Measurements from ENCODE around the gene ERCC1. TPM values are rescaled to one million over a fixed set of nuclear protein-coding genes. Genes with fewer than 3 reads are reported as not detected.

The ERCC1 gene
- 100 to 1,000 TPM; 105 to 140 TPM for total RNA-seq
- long read RNA-seq, transcript ERCC1-202 (10 exons, 3,828 nt): major isoform, 20 of 80 reads
- long read RNA-seq, transcript ERCC1-208 (10 exons, 1,453 nt): minor isoform, 11 of 80 reads
- long read RNA-seq, partial matches to known transcripts: 22 of 80 reads
- long read RNA-seq, other reads (novel, unspliced or antisense): 21 of 80 reads

DNA sequence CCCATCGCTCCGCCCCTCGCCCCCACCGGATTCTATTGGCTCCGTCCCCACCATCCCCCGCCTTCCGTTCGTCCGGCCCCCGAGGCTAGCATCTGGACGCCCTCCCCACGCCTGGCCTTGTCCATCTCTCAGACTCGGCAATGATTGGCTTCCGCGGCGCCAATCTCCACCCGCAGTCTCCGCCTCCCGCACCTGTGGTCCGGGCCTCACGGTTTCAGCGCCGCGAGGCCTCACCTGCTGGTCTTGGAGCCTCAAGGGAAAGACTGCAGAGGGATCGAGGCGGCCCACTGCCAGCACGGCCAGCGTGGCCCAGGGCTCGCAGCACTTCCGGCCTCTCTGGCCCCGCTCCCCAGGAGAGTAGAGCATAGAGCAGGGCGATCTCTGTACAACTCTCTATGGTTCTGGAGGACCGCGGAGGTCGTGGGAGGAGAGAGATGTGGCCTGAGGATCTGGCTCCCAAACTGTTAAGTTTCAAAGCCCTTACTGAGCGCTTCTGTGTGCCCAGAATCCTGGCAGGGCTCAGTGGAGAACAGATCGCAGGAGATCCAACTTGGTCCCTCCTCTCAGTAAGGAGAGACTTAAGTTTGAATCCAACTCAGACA, at the start of gene ERCC1:
Gene ERCC1, minus strand, starts transcription at position 329 of the 602 bp plus-strand sequence. CDS start 543 bp downstream, outside the sequence.
- intact Hi-C loops (cut with DNase I): no loop called here
- peak; percentile 85 to 87 for ATAC-seq
- DNase-seq: peak; percentile 97

DNA sequence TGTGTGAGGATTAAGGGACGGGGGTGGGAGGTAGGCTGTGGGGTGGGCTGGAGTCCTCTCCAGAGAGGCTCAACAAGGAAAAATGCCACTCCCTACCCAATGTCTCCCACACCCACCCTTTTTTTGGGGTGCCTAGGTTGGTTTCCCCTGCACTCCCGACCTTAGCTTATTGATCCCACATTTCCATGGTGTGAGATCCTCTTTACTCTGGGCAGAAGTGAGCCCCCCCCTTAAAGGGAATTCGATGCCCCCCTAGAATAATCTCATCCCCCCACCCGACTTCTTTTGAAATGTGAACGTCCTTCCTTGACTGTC, 49.6 kb upstream of the ERCC1 start:
- ATAC-seq (no peak), DNase-seq (no peak)
- intact Hi-C loops (cut with DNase I): loop anchor here in 1 of 2 donors (2.0 kb wide), 1 partner anchor 33 kb away; no protein-coding TSS in a partner anchor

DNA sequence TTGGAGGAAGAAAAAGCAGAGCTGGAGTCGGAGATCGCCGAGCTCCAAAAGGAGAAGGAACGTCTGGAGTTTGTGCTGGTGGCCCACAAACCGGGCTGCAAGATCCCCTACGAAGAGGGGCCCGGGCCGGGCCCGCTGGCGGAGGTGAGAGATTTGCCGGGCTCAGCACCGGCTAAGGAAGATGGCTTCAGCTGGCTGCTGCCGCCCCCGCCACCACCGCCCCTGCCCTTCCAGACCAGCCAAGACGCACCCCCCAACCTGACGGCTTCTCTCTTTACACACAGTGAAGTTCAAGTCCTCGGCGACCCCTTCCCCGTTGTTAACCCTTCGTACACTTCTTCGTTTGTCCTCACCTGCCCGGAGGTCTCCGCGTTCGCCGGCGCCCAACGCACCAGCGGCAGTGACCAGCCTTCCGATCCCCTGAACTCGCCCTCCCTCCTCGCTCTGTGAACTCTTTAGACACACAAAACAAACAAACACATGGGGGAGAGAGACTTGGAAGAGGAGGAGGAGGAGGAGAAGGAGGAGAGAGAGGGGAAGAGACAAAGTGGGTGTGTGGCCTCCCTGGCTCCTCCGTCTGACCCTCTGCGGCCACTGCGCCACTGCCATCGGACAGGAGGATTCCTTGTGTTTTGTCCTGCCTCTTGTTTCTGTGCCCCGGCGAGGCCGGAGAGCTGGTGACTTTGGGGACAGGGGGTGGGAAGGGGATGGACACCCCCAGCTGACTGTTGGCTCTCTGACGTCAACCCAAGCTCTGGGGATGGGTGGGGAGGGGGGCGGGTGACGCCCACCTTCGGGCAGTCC, 49.0 kb upstream of the ERCC1 start:
- no peak for ATAC-seq
- intact Hi-C loops (cut with DNase I): loop anchor here in 1 of 2 donors (2.0 kb wide), 1 partner anchor 32 kb away; no protein-coding TSS in a partner anchor
- no peak for DNase-seq

DNA sequence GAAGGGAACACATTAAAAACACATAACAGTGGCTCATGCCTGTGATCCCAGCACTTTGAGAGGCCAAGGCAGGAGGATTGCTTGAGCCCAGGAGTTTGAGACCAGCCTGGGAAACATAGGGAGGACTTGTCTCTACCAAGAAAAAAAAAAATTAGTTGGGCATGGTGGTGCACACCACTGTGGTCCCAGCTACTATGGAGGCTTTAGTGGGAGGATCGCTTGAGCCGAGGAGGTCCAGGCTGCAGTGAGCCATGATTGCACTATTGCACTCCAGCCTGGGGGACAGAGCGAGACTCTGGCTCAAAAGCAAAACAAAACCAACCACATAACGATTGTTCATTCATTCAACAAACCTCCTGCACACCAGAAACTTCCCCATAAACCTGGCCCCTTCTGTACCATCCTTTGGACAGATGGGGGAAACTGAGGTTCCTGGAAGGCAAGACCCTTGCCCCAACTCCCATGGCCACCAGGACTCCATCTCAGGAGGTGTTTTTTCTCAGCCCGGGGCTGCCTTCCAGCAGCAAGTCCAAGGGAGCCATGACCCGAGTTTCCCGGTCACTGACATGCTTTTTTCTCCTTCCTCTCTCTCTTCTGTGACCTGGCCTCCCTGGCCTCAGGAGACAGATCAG, 48.3 kb upstream of the ERCC1 start:
- ATAC-seq (no peak), DNase-seq (no peak)
- intact Hi-C loops (cut with DNase I): loop anchor here in 1 of 2 donors (2.0 kb wide), 1 partner anchor 31 kb away; no protein-coding TSS in a partner anchor

DNA sequence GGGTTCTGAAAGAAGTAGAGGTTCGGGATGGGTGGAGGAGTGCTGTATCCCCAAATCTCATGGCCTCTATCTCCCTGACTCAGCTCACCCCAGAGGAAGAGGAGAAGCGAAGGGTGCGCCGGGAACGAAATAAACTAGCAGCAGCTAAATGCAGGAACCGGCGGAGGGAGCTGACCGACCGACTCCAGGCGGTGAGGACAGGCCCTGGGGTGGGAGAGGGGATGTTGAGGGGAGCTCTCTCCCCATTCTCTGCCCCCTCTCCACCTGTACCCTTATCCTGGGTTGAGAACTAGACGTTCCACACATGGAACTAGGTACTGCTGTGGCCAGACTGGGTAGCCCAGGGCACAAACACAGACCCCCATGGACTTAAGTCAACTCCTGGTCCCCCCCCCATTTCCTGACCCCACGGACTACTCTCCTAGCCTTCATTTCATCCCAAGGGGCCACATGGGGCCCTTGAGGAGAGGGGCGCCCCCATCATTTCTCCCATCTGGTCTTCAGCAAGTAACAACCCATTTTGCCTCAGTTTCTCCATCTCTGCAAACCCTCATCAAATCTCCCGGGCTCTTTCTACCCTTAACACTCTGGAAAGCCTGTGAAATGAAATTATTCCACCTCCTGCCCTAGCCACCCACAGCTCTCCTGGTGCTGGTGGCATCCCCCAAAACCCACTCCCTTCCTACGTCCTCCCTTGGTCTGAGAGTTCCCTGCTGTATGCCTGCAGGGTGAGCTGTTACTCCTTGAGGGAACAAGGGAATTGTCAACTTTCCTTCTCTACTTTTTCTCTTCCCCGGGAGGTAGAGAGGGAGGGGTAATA, 47.6 kb upstream of the ERCC1 start:
- no peak for DNase-seq
- no peak for ATAC-seq
- intact Hi-C loops (cut with DNase I): no loop called here

DNA sequence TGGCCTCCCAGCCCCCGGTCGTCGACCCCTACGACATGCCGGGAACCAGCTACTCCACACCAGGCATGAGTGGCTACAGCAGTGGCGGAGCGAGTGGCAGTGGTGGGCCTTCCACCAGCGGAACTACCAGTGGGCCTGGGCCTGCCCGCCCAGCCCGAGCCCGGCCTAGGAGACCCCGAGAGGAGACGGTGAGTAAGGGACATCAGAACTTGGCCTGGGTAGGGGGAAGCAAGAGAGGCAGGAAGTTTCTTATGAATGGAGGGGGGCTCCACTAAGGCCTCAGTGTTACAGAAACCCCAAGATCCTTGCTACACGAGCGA, 47.0 kb upstream of the ERCC1 start:
- no peak for DNase-seq
- intact Hi-C loops (cut with DNase I): no loop called here
- no peak for ATAC-seq

DNA sequence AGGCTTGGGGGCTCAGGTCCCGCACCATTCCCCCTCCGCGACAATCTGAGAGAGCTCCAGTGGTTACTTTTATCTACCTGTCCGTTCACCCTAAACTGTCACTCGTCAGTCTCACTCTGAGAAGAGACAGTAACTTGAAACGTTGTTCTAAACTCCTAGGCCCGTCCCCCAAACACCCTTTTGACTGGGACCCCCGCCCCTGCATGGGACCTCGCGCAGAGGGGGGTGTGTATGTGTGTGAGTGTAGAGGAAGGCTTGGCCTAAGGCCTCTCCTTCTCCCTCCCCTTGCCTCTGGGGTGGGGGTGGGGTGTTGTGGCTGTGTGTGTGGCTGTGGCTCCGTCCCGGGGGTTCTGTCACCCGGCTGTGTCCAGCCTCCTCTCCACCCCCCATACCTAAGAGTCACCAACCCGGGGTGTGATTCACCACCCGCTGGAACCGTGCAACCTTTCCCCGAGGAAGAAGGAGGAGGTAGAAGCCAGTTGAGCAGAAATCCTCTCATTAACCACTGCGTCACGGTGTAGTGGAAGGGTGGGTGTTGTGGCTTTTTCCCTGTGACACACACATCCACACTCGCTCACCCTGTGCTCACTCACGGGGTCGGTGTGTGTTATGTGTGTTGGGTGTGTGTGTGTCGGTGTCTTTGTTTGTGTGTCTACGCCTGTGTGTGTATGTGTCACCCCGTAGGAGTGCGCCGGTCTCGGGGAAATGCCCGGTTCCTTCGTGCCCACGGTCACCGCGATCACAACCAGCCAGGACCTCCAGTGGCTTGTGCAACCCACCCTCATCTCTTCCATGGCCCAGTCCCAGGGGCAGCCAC, 46.4 kb upstream of the ERCC1 start:
- ATAC-seq: peak in 1 of 2 donors; percentile 3
- intact Hi-C loops (cut with DNase I): no loop called here
- DNase-seq: no peak

DNA sequence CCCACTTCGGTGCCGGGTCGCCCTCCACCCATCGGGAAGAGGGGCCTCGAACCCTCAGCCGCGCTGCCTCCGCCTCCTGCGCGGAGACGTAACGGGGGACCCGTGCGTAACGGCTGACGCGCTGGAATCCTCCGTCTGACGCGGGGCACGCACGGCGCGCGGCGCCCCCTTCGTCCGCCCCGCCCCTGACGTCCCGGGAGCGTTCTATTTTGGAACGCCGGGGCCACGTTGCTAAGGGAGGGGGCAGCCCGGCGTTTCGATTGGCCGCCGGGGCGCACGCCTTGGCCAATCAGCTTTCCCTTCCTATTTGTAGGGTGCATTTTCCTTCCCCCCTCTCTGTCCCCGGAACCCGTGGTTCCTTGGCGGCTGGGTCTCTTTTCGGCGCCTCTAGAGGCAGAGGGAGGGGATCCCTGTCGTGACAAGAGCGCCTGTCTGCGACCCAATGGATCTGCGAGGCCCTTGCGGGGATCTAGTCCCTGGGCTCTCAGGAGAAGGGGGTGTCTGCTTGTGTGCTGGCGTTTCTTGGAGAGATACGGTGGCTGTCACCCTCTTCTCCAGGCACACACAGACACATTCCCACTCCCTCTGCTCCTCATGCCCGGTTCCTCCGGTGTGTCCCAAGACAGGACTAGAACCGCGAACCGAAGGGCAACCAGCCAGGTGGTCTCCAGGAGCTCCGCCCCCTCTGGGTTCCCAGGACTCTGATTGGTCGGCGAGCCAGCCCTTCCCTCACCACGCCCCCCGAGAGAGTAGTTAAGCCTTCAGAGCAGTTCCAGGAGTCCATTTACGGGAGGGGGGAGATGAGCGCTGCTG, 45.6 kb upstream of the ERCC1 start:
- intact Hi-C loops (cut with DNase I): no loop called here
- ATAC-seq: peak; percentile 87 to 90
- peak; percentile 95 for DNase-seq

DNA sequence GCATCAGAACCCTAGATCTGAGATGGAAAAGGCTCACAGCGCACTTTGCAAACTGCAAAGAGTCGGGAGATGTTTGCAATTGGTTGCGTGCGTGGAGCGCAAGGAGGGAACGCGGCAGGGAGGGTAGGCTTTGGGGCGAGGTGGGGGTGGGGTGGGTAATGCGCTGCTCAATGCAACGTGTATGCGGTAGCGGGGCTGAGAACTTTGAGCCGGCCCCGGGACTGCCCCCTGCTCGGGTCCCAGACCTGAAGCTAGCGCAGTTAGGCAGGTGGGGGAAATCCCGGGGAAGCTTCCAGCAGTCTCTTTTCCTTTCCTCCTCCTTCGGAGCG, 45.0 kb upstream of the ERCC1 start:
- intact Hi-C loops (cut with DNase I): no loop called here
- ATAC-seq (peak; percentile 1 to 14), DNase-seq (no peak)

DNA sequence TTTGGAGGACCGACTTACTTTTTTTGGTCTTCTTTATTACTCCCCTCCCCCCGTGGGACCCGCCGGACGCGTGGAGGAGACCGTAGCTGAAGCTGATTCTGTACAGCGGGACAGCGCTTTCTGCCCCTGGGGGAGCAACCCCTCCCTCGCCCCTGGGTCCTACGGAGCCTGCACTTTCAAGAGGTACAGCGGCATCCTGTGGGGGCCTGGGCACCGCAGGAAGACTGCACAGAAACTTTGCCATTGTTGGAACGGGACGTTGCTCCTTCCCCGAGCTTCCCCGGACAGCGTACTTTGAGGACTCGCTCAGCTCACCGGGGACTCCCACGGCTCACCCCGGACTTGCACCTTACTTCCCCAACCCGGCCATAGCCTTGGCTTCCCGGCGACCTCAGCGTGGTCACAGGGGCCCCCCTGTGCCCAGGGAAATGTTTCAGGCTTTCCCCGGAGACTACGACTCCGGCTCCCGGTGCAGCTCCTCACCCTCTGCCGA, 44.5 kb upstream of the ERCC1 start:
- ATAC-seq: no peak
- intact Hi-C loops (cut with DNase I): no loop called here
- no peak for DNase-seq

DNA sequence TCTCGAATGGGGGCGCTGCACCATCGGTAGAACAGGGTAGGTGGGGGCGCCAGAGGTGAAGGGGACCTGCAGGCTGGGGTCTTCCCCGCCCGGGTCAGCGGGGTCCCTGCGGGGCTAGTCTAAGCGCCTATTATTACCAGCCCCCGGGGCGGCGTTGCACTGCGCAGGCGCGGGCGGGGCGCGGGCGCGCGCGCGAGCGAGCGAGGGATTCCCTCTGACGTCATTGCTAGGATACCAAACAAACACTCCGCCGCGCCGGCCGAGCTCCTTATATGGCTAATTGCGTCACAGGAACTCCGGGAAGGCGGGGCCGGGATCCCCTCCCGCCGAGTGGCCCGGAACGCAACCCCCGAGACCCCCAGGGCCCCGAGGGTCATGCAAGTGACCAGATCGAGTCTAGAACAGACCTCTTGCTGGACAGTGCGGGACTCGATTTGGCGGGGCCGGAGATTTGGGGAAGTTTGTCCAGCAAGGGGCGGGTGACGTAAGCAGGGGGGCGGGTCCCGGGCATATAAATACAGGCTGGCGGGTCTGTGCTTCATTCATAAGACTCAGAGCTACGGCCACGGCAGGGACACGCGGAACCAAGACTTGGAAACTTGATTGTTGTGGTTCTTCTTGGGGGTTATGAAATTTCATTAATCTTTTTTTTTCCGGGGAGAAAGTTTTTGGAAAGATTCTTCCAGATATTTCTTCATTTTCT, 43.9 kb upstream of the ERCC1 start, which contains the start of gene FOSB:
Gene FOSB, plus strand, starts transcription at position 541 of the 703 bp plus-strand sequence. CDS start 591 bp downstream, outside the sequence.
- DNase-seq: peak; percentile 96
- intact Hi-C loops (cut with DNase I): no loop called here
- ATAC-seq: peak; percentile 52 to 56

DNA sequence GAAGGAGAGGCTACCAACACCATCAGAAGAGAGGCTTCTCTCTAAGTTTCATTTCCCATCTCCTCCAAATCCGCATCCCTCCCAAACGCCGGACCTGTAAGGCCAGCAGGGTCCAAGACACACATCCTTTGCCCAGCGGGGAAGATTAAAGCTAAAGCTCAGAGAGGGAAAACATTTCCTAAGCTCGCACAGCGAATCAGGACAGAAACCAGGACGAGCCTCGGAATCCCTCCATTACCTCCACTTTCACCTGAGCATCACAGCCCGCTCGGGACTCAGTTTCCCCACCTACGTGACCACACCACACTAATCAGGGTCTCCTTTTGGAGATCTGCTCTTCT, 43.4 kb upstream of the ERCC1 start:
- intact Hi-C loops (cut with DNase I): no loop called here
- DNase-seq (no peak), ATAC-seq (no peak)

DNA sequence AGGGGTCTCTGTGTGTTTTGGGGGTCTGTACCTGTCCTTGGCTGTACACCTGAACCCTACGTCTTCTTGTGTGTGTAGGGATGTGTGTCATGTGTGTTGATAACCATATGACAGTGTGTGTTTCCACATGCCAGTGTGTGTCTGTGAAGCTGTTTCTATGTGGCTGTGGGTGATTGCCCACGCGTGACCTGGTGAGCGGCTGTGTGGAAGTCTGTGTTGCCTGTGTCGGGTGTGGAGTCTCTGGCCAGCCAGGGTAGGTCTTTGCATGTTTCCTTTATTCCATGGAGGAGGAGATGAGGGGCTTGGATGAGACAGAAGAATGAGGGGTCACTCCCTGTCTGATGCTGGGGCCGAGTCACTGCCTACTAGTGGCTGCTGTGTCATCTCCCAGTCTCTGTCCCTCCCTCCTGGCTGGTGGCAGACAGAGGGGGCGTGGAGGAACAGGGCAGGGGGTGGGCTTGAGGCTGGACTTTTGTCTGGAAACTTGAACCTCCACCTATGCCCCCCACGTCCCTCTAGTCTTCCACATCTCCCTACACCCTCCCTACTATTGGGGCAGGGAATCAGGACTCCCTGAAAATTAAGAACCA, 41.2 kb upstream of the ERCC1 start:
- intact Hi-C loops (cut with DNase I): no loop called here
- DNase-seq (no peak), ATAC-seq (no peak)

DNA sequence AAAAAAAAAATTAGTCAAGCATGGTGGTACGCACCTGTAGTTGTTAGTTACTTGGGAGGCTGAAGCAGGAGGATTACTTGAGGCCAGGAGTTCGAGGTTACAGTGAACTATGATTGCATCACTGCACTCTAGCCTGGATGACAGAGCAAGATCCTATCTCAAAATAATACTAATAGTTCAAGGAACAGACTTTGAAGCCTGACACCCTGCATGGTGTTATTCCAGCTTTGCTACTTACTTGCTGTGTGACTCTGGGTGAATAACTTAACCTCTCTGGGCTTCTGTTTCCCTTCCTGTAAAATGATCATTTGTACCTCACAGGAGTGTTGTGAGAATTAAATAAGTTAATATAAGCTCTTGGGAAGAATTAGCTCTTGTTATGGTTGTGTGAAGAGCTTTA, 40.6 kb upstream of the ERCC1 start:
- DNase-seq (no peak), ATAC-seq (no peak)
- intact Hi-C loops (cut with DNase I): no loop called here

DNA sequence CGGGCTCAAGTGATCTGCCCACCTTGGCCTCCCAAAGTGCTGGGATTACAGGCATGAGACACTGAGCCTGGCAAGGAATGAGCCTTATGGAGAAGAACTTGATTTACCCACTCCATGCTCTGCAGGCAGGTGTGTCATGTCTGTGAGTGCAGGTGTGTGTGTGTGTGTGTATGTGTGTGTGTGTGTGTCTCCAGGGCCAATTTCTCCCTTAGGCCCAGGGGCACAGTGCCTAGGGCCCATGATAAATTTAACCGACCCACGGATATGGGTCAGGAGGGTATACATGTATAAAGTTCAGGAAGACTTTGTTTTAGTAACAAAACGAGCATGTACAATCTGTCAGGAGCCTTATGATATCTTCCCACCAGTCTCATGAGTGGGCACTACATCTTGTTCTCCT, 39.5 kb upstream of the ERCC1 start:
- intact Hi-C loops (cut with DNase I): no loop called here
- DNase-seq: no peak
- ATAC-seq: no peak

DNA sequence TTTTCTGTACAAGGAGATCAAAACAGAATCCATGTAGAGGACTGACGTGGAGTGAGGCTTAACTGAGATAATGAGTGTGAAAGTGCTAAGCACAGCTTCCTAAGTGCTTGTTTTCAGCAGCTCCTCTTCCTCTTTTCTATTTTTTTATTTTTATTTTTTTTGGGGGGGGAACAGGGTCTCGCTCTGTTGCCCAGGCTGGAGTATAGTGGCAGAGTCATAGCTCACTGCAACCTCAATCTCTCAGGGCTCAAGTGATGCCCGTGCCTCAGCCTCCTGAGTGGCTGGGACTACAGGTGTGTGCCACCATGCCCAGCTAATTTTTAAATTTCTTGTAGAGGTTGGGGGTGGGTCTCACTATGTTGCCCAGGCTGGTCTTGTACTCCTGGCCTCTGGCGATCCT, 38.5 kb upstream of the ERCC1 start:
- ATAC-seq (no peak), DNase-seq (no peak)
- intact Hi-C loops (cut with DNase I): no loop called here
